Keratinocyte (primary cell): ENCODE data around the gene PDE11A. TPM values are rescaled to one million over a fixed set of nuclear protein-coding genes. Genes with fewer than 3 reads are reported as not detected.

ENCODE experiments used
- DNase-seq: peaks from one replicate; pipeline ENCODE4 v3.0.0-alpha.2; 2011; ENCODE audit warnings: low read depth, missing footprints, low spot score
- FAIRE-seq: peaks from 2 replicates; lab custom pipeline; 2011; peaks lifted over from hg19 to GRCh38; lab: Jason Lieb, UNC
- H2AFZ ChIP-seq: 2 replicates; pipeline ENCODE4 v1.6.0; 2012; ENCODE audit warnings: low read length, control low read depth, inconsistent platforms; ENCODE audit not compliant: control insufficient read depth
- H3K27ac ChIP-seq: 2 replicates; pipeline ENCODE4 v1.5.1; 2011; ENCODE audit warnings: low read length; ENCODE audit not compliant: control insufficient read depth, insufficient read depth
- H3K27me3 ChIP-seq: 3 replicates; pipeline ENCODE4 v1.6.0; 2011; ENCODE audit warnings: low read length; ENCODE audit not compliant: control insufficient read depth, insufficient read depth; ENCODE audit errors: extremely low read depth
- H3K36me3 ChIP-seq, 2 experiments: 2 replicates in 1 of 2; 3 replicates in 1 of 2; pipeline ENCODE4 v1.5.1; 2011; ENCODE audit warnings: low read length in 2 of 2, mild to moderate bottlenecking in 1 of 2; ENCODE audit not compliant: control insufficient read depth in 2 of 2, insufficient read depth in 2 of 2; ENCODE audit errors: extremely low read depth in 1 of 2
- H3K4me1 ChIP-seq: 3 replicates; pipeline ENCODE4 v1.5.1; 2011; ENCODE audit warnings: low read length; ENCODE audit not compliant: control insufficient read depth, insufficient read depth; ENCODE audit errors: extremely low read depth
- H3K4me2 ChIP-seq: 3 replicates; pipeline ENCODE4 v1.6.0; 2011; ENCODE audit warnings: low read depth, low read length; ENCODE audit not compliant: control insufficient read depth, insufficient read depth; ENCODE audit errors: extremely low read depth
- H3K4me3 ChIP-seq, 3 experiments: fragments of 200-600 bp in 1 of 3; sonication (generic) in 1 of 3; 2 replicates in 2 of 3; 3 replicates in 1 of 3; pipeline ENCODE4 v1.5.1; 2011 to 2016; ENCODE audit warnings: low read length in 3 of 3, mild to moderate bottlenecking in 3 of 3, control low read depth in 2 of 3, inconsistent platforms in 1 of 3, low read depth in 1 of 3, mixed read lengths in 1 of 3, mixed run types in 1 of 3, moderate library complexity in 1 of 3; ENCODE audit not compliant: control insufficient read depth in 2 of 3, insufficient read depth in 2 of 3; ENCODE audit errors: extremely low read depth in 1 of 3
- H3K79me2 ChIP-seq: 2 replicates; pipeline ENCODE4 v1.6.0; 2012; ENCODE audit warnings: low read length; ENCODE audit not compliant: control insufficient read depth, insufficient read depth
- H3K9ac ChIP-seq: 3 replicates; pipeline ENCODE4 v1.6.0; 2011; ENCODE audit warnings: low read length; ENCODE audit not compliant: control insufficient read depth, insufficient read depth; ENCODE audit errors: extremely low read depth
- H3K9me1 ChIP-seq: 3 replicates; pipeline ENCODE4 v1.6.0; 2011; ENCODE audit warnings: low read length; ENCODE audit not compliant: control insufficient read depth, insufficient read depth; ENCODE audit errors: extremely low read depth
- H3K9me3 ChIP-seq: 2 replicates; pipeline ENCODE4 v1.5.1; 2012; ENCODE audit warnings: low read depth, low read length; ENCODE audit not compliant: control insufficient read depth
- H4K20me1 ChIP-seq: 3 replicates; pipeline ENCODE4 v1.6.0; 2011; ENCODE audit warnings: low read length; ENCODE audit not compliant: control insufficient read depth, insufficient read depth; ENCODE audit errors: extremely low read depth
- CTCF ChIP-seq, 3 experiments: IDR thresholded peaks in 1 of 3; conservative IDR thresholded peaks in 1 of 3; optimal IDR thresholded peaks in 1 of 3; 2 replicates in 2 of 3; 3 replicates in 1 of 3; pipeline versions ENCODE3 to v1.5.1; 2011; ENCODE audit warnings: low read length in 3 of 3, mild to moderate bottlenecking in 3 of 3, moderate library complexity in 2 of 3, control low read depth in 1 of 3, inconsistent platforms in 1 of 3; ENCODE audit not compliant: insufficient read depth in 2 of 3; ENCODE audit errors: extremely low read depth in 1 of 3
- EZH2 ChIP-seq: IDR thresholded peaks from one replicate; pipeline ENCODE4 v1.6.1; 2012; ENCODE audit warnings: inconsistent platforms, mild to moderate bottlenecking, low read length, moderate library complexity
- dilution Hi-C: fragments of 300-500 bp; cut with MboI; formaldehyde crosslinking; loops from one replicate; pipeline ENCODE4 v1.7.0; 2020; ENCODE audit warnings: low sequenced_read_pairs; ENCODE audit not compliant: extremely low pct_ligation_motif_present
- polyA plus RNA-seq, 5 experiments: library from polyadenylated mRNA; depleted of rRNA in 3 of 5; stranded (reverse) in 3 of 5; stranded (forward) in 1 of 5; unstranded in 1 of 5; fragments of >200 nt; gene quantifications; 1 replicate in 1 of 5; 2 replicates in 3 of 5; 3 replicates in 1 of 5; pipeline versions ENCODE4 v1.2.1 to v1.2.3, GENCODE V29; 2011 to 2012; ENCODE audit warnings: missing spikeins in 2 of 5, low read depth in 1 of 5, low replicate concordance in 1 of 5

The PDE11A gene
- polyA plus RNA-seq, 1 donor (not counting 4 experiments of a cell fraction or from before 2014, with no cell fraction given): 0.01 TPM

GRCh38 chr2:177894546-177894945 lies 178.0 kb downstream of the PDE11A start:
- Histone ChIP-seq H3K36me3 (no peaks in the 10 kb centered on the region), H3K27ac (no peak overlapping the region), H3K4me1 (no peaks in the 10 kb centered on the region), H4K20me1 (no peaks in the 10 kb centered on the region), H3K4me2 (no peak overlapping the region), H3K9me3 (no peaks in the 10 kb centered on the region), H3K9me1 (no peaks in the 10 kb centered on the region), H3K27me3 (no peaks in the 10 kb centered on the region), H2AFZ (no peak overlapping the region), H3K9ac (no peak overlapping the region), H3K79me2 (no peaks in the 10 kb centered on the region), H3K4me3 (no peak overlapping the region)
- dilution Hi-C loops: no loop called here
- no peak for DNase-seq
- FAIRE-seq: no peak
- TF ChIP-seq CTCF (optimal IDR thresholded peaks at IDR 0.05 in 1 of 3, IDR thresholded peaks at IDR 0.05 in 1 of 3, conservative IDR thresholded peaks at IDR 0.05 in 1 of 3; ENCODE audit: extremely low read depth in 1 of 3, insufficient read depth in 2 of 3, low read length in 3 of 3): no peak

GRCh38 chr2:177893880-177894279 lies 178.7 kb downstream of the PDE11A start:
- Histone ChIP-seq H3K27me3 (no peaks in the 10 kb centered on the region), H3K4me3 (no peak overlapping the region), H3K9me1 (no peaks in the 10 kb centered on the region), H3K4me1 (no peaks in the 10 kb centered on the region), H3K9ac (no peak overlapping the region), H2AFZ (no peak overlapping the region), H3K79me2 (no peaks in the 10 kb centered on the region), H3K4me2 (no peak overlapping the region), H4K20me1 (no peaks in the 10 kb centered on the region), H3K36me3 (no peaks in the 10 kb centered on the region), H3K27ac (no peak overlapping the region), H3K9me3 (no peaks in the 10 kb centered on the region)
- TF ChIP-seq EZH2: no peak
- TF ChIP-seq CTCF (optimal IDR thresholded peaks at IDR 0.05 in 1 of 3, IDR thresholded peaks at IDR 0.05 in 1 of 3, conservative IDR thresholded peaks at IDR 0.05 in 1 of 3; ENCODE audit: extremely low read depth in 1 of 3, insufficient read depth in 2 of 3, low read length in 3 of 3): no peak
- no peak for FAIRE-seq
- dilution Hi-C loops: no loop called here
- DNase-seq: no peak
